ENCODE data around the gene INPP5D.
"Not testable (repeated sequence)": the region's sequence is repeated elsewhere in the genome, so short reads cannot be mapped to it uniquely, and the experiment has no call there.

The INPP5D gene

DNA sequence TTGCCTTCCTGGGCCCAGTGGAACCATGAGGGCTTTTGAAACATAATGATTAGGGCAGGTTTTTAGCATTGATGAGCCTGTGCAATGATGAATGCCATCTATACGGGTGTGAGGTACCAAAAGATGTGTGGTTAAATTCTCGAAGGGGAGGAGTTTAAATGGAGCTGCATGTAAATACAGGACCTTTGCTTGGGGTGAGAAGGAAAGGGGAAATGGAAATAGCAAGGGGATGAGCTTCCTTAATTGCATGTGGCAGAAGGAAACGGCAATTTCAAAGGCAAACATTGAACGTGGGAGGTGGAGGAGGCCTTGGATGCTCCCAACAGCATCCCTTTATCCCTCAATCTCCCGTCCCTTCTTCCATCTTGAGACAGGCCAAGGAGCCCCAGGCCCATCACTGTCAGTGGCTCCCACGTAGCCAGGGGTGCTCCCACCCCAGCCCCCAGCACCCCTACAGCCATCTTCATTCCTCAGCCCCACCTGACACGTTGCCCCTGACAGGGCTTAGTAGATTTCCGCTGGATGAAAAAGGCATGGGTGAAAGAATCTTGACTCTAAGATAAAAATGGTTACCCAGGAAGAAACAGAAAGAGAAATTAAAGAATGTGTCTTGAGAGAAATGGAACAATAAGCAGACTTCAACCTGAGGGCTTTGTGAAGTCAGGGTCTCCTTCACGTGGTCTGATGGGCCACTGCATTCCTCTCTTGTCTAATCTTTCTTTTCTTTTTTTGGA, 32.5 kb downstream of the INPP5D start:
- TF ChIP-seq, protein P1, sequence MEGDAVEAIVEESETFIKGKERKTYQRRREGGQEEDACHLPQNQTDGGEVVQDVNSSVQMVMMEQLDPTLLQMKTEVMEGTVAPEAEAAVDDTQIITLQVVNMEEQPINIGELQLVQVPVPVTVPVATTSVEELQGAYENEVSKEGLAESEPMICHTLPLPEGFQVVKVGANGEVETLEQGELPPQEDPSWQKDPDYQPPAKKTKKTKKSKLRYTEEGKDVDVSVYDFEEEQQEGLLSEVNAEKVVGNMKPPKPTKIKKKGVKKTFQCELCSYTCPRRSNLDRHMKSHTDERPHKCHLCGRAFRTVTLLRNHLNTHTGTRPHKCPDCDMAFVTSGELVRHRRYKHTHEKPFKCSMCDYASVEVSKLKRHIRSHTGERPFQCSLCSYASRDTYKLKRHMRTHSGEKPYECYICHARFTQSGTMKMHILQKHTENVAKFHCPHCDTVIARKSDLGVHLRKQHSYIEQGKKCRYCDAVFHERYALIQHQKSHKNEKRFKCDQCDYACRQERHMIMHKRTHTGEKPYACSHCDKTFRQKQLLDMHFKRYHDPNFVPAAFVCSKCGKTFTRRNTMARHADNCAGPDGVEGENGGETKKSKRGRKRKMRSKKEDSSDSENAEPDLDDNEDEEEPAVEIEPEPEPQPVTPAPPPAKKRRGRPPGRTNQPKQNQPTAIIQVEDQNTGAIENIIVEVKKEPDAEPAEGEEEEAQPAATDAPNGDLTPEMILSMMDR (IDR thresholded peaks at IDR 0.05; ENCODE audit: insufficient read depth, low read depth, low read length, missing control alignments): no peak
- no peak for DNase-seq (ENCODE audit: low read depth)
- no peak overlapping the region for H3K4me3 ChIP-seq (ENCODE audit: low read length)

- DNase-seq (ENCODE audit: low read depth): no peak
- TF ChIP-seq, protein P1 (IDR thresholded peaks at IDR 0.05; ENCODE audit: insufficient read depth, low read depth, low read length, missing control alignments): no peak
- no peak overlapping the region for H3K4me3 ChIP-seq (ENCODE audit: low read length)
Measured at GRCh38 chr2:233093166-233093448, 33.0 kb downstream of the INPP5D start.

DNA sequence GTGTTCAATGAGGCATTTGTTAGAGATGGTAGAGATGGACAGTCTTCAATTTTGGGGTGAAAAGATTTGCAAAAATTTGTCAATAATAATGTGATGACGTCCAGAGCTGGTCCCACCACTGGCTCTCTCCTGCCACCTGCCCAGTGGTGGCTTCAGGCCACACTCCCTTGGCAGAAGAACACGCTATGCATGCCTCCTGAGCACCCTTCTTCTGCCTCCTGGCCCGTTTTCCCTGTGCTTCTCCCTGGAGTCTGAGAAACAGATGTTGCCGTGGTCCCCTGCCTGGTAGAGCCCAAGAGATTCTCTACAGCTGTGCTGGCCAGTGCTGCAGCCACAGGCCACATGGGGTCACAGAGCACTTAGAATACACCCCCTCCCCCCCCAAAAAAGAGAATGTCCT, 33.6 kb downstream of the INPP5D start:
- no peak for DNase-seq (ENCODE audit: low read depth)
- TF ChIP-seq, protein P1 (IDR thresholded peaks at IDR 0.05; ENCODE audit: insufficient read depth, low read depth, low read length, missing control alignments): no peak
- no peak overlapping the region for H3K4me3 ChIP-seq (ENCODE audit: low read length)

GRCh38 chr2:233094614-233095013, 34.5 kb downstream of the INPP5D start:
- DNase-seq (ENCODE audit: low read depth): no peak
- no peak overlapping the region for H3K4me3 ChIP-seq (ENCODE audit: low read length)
- TF ChIP-seq, protein P1 (IDR thresholded peaks at IDR 0.05; ENCODE audit: insufficient read depth, low read depth, low read length, missing control alignments): no peak

DNA sequence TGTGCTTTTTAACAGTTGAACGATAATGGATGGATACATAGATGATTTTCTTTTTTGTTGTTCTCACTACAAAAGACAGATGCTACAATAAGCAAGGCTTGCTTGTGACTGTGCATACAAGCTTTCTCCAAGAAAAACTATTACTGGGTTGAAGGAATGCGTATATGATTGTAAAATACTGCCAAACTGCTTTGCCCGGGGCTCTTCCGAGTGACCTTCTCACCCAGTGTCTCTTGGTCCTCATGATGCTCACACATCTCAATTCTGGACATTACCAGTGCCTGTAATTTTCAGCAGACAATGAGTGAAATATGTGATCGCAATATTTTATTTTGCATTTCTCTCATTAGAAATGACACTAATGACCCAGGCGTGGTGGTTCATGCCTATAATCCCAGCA, 35.9 kb downstream of the INPP5D start:
- H3K4me3 ChIP-seq (ENCODE audit: low read length): no peak overlapping the region
- DNase-seq (ENCODE audit: low read depth): no peak
- TF ChIP-seq, protein P1 (IDR thresholded peaks at IDR 0.05; ENCODE audit: insufficient read depth, low read depth, low read length, missing control alignments): no peak

DNA sequence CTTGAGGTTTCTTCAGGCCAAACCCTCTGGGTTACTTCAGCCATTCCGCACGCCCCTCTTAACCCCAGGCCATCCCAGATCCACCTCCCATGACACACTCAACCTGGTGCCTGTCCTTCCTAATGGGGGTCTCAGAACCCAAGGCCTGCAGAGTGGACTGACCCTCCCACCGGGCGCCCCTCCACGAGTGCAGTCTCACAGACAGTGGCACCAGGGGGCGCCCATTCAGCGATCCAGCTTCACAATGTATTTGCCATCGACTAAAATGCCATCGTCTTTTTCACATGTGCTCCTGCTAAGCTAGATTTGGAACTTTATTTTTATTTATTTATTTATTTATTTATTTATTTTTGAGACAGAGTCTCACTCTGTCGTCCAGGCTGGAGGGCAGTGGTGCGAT, 38.5 kb downstream of the INPP5D start:
- TF ChIP-seq, protein P1 (IDR thresholded peaks at IDR 0.05; ENCODE audit: insufficient read depth, low read depth, low read length, missing control alignments): no peak
- no peak overlapping the region for H3K4me3 ChIP-seq (ENCODE audit: low read length)
- no peak for DNase-seq (ENCODE audit: low read depth)

DNA sequence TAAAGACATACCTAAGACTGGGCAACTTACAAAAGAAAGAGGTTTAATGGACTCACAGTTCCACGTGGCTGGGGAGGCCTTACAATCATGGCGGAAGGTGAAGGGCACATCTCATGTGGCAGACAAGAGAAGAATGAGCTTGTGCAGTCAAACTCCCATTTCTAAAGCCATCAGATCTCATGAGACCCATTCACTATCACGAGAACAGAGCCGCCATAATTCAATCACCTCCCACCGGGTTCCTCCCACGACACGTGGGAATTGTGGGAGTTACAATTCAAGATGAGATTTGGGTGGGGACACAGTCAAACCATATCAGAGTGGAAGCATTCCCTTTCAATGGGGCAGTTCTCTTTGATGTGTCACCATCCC, 39.7 kb downstream of the INPP5D start:
- not testable (repeated sequence) for H3K4me3 ChIP-seq (ENCODE audit: low read length)

More for the DNA sequence above, 39.7 kb downstream of the INPP5D start:
- DNase-seq (ENCODE audit: low read depth): not testable (repeated sequence)

Data from epithelial cell of esophagus (primary cell).